Calu3 (cell line): ENCODE data around the gene PPP1R9B. TPM values are rescaled to one million over a fixed set of nuclear protein-coding genes. Genes with fewer than 3 reads are reported as not detected.

Experiments used
- BruUV-seq: library from RNA; stranded (reverse); fragments of 400-500 nt; replicated peaks from 2 replicates; lab custom pipeline; 2021; lab: Mats Ljungman, UMichigan
- CTCF ChIA-PET: fragments of 300-600 bp; sonication (Branson Sonifier 250); formaldehyde crosslinking; loops from one replicate; lab custom pipeline; 2022; ENCODE audit warnings: antibody characterized with exemption; lab: Charles Lee
- DNase-seq: peaks from one replicate; pipeline ENCODE4 v3.0.0; 2022
- H3K27ac Mint-ChIP-seq: one replicate; pipeline ENCODE4 v1.8.0; 2022; ENCODE audit warnings: mixed read lengths; ENCODE audit not compliant: unreplicated experiment
- H3K27me3 Mint-ChIP-seq: one replicate; pipeline ENCODE4 v1.8.0; 2022; ENCODE audit warnings: mixed read lengths; ENCODE audit not compliant: unreplicated experiment
- H3K36me3 Mint-ChIP-seq: one replicate; pipeline ENCODE4 v1.8.0; 2022; ENCODE audit warnings: mild to moderate bottlenecking, moderate library complexity, mixed read lengths; ENCODE audit not compliant: insufficient read depth, unreplicated experiment
- H3K4me1 Mint-ChIP-seq: one replicate; pipeline ENCODE4 v1.8.0; 2022; ENCODE audit warnings: mild to moderate bottlenecking, low read depth, mixed read lengths; ENCODE audit not compliant: unreplicated experiment
- H3K4me3 Mint-ChIP-seq: one replicate; pipeline ENCODE4 v1.8.0; 2022; ENCODE audit warnings: mild to moderate bottlenecking, low read depth, moderate library complexity, mixed read lengths; ENCODE audit not compliant: unreplicated experiment
- H3K9me3 Mint-ChIP-seq: one replicate; pipeline ENCODE4 v1.8.0; 2022; ENCODE audit warnings: low read depth, mixed read lengths; ENCODE audit not compliant: unreplicated experiment
- CTCF ChIP-seq: fragments of 200-600 bp; IDR thresholded peaks from one replicate; pipeline ENCODE4 v1.8.0; 2022; ENCODE audit warnings: antibody characterized with exemption; ENCODE audit not compliant: unreplicated experiment
- intact Hi-C: fragments of 100-400 bp; cut with micrococcal nuclease; formaldehyde crosslinking; loops from one replicate; pipeline ENCODE4 v1.10.0; 2022; ENCODE audit not compliant: unreplicated experiment
- total RNA-seq: library from RNA; stranded (reverse); gene quantifications from 2 replicates; pipeline ENCODE4 v1.2.3, GENCODE V29; 2022

Gene PPP1R9B
- total RNA-seq, 1 experiment from 2014 or later, result 74.3 TPM

GRCh38 chr17:50148226-50149090 is 2.0 kb downstream of the PPP1R9B start:
- Mint-ChIP-seq H3K27ac (peak overlapping the region; percentile 77), H3K9me3 (no peaks in the 10 kb centered on the region), H3K4me1 (peaks cover 50% of the 10 kb centered on the region), H3K27me3 (no peaks in the 10 kb centered on the region), H3K4me3 (peak overlapping the region; percentile 83), H3K36me3 (peaks cover 69% of the 10 kb centered on the region)
- CTCF ChIA-PET, result interaction anchor here (0.6 to 1.0 kb wide), 3 partner anchors 12 to 89 kb away, joined by 3 to 7 read pairs (median 3); no protein-coding TSS in a partner anchor
- TF ChIP-seq CTCF, result no peak
- DNase-seq, result peak; percentile 75
- no TSS peak for BruUV-seq
- intact Hi-C loops, result no loop called here

- peak overlapping the region; percentile 77 for H3K27ac Mint-ChIP-seq
- intact Hi-C loops, result no loop called here
- no peak for TF ChIP-seq CTCF
- CTCF ChIA-PET, result interaction anchor here (0.6 to 1.0 kb wide), 3 partner anchors 11 to 88 kb away, joined by 3 to 7 read pairs (median 3); no protein-coding TSS in a partner anchor
- peak overlapping the region; percentile 83 for H3K4me3 Mint-ChIP-seq
- peaks cover 74% of the 10 kb centered on the region for H3K36me3 Mint-ChIP-seq
- peaks cover 49% of the 10 kb centered on the region for H3K4me1 Mint-ChIP-seq
- H3K9me3 Mint-ChIP-seq, result no peaks in the 10 kb centered on the region
- no peak for DNase-seq
- H3K27me3 Mint-ChIP-seq, result no peaks in the 10 kb centered on the region
- no TSS peak for BruUV-seq
Measured at GRCh38 chr17:50147841-50148225, 2.6 kb downstream of the PPP1R9B start.

GRCh38 chr17:50146927-50147665 is 3.4 kb downstream of the PPP1R9B start:
- Mint-ChIP-seq H3K36me3 (peaks cover 75% of the 10 kb centered on the region), H3K9me3 (no peaks in the 10 kb centered on the region), H3K4me1 (peaks cover 43% of the 10 kb centered on the region), H3K27ac (peak overlapping the region; percentile 77), H3K4me3 (peak overlapping the region; percentile 83), H3K27me3 (no peaks in the 10 kb centered on the region)
- BruUV-seq, result no TSS peak
- CTCF ChIA-PET, result interaction anchor here (0.6 to 1.1 kb wide), 3 partner anchors 15 to 53 kb away, joined by 3 to 5 read pairs (median 3); no protein-coding TSS in a partner anchor
- intact Hi-C loops, result no loop called here
- no peak for DNase-seq
- no peak for TF ChIP-seq CTCF

GRCh38 chr17:50146230-50146926 is 4.1 kb downstream of the PPP1R9B start:
- BruUV-seq, result no TSS peak
- no peaks in the 10 kb centered on the region for H3K27me3 Mint-ChIP-seq
- H3K36me3 Mint-ChIP-seq, result peaks cover 75% of the 10 kb centered on the region
- intact Hi-C loops, result no loop called here
- peak overlapping the region; percentile 83 for H3K4me3 Mint-ChIP-seq
- H3K27ac Mint-ChIP-seq, result no peak overlapping the region
- DNase-seq, result no peak
- peaks cover 37% of the 10 kb centered on the region for H3K4me1 Mint-ChIP-seq
- CTCF ChIA-PET, result interaction anchor here (1.0 to 1.1 kb wide), 2 partner anchors 15 to 52 kb away, joined by 3 to 5 read pairs; no protein-coding TSS in a partner anchor
- no peak for TF ChIP-seq CTCF
- no peaks in the 10 kb centered on the region for H3K9me3 Mint-ChIP-seq
